Vagina (tissue), 2 donors: Measurements from ENCODE around the gene TPM4.

Experiments
- POLR2A ChIP-seq, 2 donors: fragments of 450-650 bp; IDR thresholded peaks; one replicate each; pipeline ENCODE4 v1.6.1; 2017; ENCODE audit warnings: antibody characterized with exemption in 2 of 2, mild to moderate bottlenecking in 2 of 2, moderate library complexity in 2 of 2
- POLR2AphosphoS5 ChIP-seq, 2 donors: sonication (generic); formaldehyde crosslinking; IDR thresholded peaks; one replicate each; pipeline ENCODE4 v1.9.0; 2017; ENCODE audit warnings: antibody characterized with exemption in 2 of 2, mild to moderate bottlenecking in 2 of 2, low read depth in 1 of 2; ENCODE audit not compliant: insufficient read depth in 1 of 2
- TF ChIP-seq, protein P1 (sequence below), 3 experiments: fragments of 450-650 bp in 2 of 3; fragments of 200-600 bp in 1 of 3; sonication (generic) in 1 of 3; IDR thresholded peaks; one replicate each; pipeline ENCODE4 v1.5.1; 2017 to 2019; ENCODE audit warnings: antibody characterized with exemption in 3 of 3, mild to moderate bottlenecking in 2 of 3, moderate library complexity in 2 of 3

DNA sequence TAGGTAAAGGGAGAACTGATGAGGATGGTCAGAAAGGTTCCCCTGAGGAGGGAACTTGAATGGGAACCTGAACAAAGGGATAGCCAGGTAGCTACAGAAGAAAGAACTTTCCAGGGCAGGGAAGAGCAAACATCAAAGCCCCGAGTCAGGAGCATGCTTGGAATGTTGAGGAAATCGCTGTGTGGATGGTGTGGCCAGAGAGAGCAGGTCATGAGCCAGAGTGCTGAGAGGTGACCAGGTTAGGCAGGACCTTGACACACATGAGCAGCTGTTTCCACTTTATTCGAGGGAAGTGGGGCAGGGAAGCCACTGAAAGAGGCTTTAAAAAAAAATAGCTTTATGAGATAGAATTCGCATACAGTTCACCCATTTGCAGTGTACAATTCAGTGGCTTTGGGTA lies 39.8 kb downstream of the TPM4 start:
- TF ChIP-seq POLR2AphosphoS5 (IDR thresholded peaks at IDR 0.05; ENCODE audit: insufficient read depth in 1 of 2, low read depth in 1 of 2) = no peak
- TF ChIP-seq POLR2A (IDR thresholded peaks at IDR 0.05) = no peak
- TF ChIP-seq, protein P1, sequence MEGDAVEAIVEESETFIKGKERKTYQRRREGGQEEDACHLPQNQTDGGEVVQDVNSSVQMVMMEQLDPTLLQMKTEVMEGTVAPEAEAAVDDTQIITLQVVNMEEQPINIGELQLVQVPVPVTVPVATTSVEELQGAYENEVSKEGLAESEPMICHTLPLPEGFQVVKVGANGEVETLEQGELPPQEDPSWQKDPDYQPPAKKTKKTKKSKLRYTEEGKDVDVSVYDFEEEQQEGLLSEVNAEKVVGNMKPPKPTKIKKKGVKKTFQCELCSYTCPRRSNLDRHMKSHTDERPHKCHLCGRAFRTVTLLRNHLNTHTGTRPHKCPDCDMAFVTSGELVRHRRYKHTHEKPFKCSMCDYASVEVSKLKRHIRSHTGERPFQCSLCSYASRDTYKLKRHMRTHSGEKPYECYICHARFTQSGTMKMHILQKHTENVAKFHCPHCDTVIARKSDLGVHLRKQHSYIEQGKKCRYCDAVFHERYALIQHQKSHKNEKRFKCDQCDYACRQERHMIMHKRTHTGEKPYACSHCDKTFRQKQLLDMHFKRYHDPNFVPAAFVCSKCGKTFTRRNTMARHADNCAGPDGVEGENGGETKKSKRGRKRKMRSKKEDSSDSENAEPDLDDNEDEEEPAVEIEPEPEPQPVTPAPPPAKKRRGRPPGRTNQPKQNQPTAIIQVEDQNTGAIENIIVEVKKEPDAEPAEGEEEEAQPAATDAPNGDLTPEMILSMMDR (IDR thresholded peaks at IDR 0.05) = no peak
